ENCODE results near the gene GAS2L2. TPM values are rescaled to one million over a fixed set of nuclear protein-coding genes. Genes with fewer than 3 reads are reported as not detected.

Gene GAS2L2
- total and polyA plus RNA-seq, 10 donors: 0.02 to 0.03 (median 0.02) TPM; not detected in 7

- Histone ChIP-seq H3K4me1 (no peaks in the 10 kb centered on the region), H3K27me3 (replicated peaks in 1 of 7) (peaks cover 0 to 26% (median 0%) of the 10 kb centered on the region in 7 donors), H3K36me3 (no peaks in the 10 kb centered on the region), H3K27ac (no peak overlapping the region), H3K4me3 (no peak overlapping the region), H3K9me3 (no peaks in the 10 kb centered on the region)
- intact Hi-C loops (cut with DNase I; ENCODE audit: low total_unique reads): no loop called here
- no peak for TF ChIP-seq POLR2A (IDR thresholded peaks at IDR 0.05)
- no peak for TF ChIP-seq CTCF (IDR thresholded peaks at IDR 0.05 in 8 of 11, conservative IDR thresholded peaks at IDR 0.05 in 3 of 11)
- TF ChIP-seq POLR2AphosphoS5 (IDR thresholded peaks at IDR 0.05): no peak
- WGBS, 5 donors: 25 to 40% (median 32%) methylated on average over 6 of the region's 6 CpGs
- no peak for DNase-seq
Observed at GRCh38 chr17:35775583-35775982, 22.5 kb upstream of the GAS2L2 start.

GRCh38 chr17:35775039-35775438 lies 22.0 kb upstream of the GAS2L2 start:
- Histone ChIP-seq H3K27me3 (replicated peaks in 1 of 7) (peaks cover 0 to 26% (median 0%) of the 10 kb centered on the region in 7 donors), H3K27ac (no peak overlapping the region), H3K4me3 (no peak overlapping the region), H3K4me1 (no peaks in the 10 kb centered on the region), H3K9me3 (no peaks in the 10 kb centered on the region), H3K36me3 (no peaks in the 10 kb centered on the region)
- no peak for TF ChIP-seq POLR2A (IDR thresholded peaks at IDR 0.05)
- TF ChIP-seq POLR2AphosphoS5 (IDR thresholded peaks at IDR 0.05): no peak
- TF ChIP-seq CTCF (IDR thresholded peaks at IDR 0.05 in 8 of 11, conservative IDR thresholded peaks at IDR 0.05 in 3 of 11): no peak
- DNase-seq: no peak
- intact Hi-C loops (cut with DNase I; ENCODE audit: low total_unique reads): no loop called here
- WGBS, 5 donors: 65 to 75% (median 72%) methylated on average over 5 of the region's 5 CpGs

GRCh38 chr17:35774499-35774898 lies 21.5 kb upstream of the GAS2L2 start:
- Histone ChIP-seq H3K36me3 (no peaks in the 10 kb centered on the region), H3K4me3 (no peak overlapping the region), H3K4me1 (no peaks in the 10 kb centered on the region), H3K27ac (no peak overlapping the region), H3K9me3 (no peaks in the 10 kb centered on the region), H3K27me3 (replicated peaks in 1 of 7) (peaks cover 0 to 26% (median 0%) of the 10 kb centered on the region in 7 donors)
- no peak for TF ChIP-seq POLR2AphosphoS5 (IDR thresholded peaks at IDR 0.05)
- TF ChIP-seq POLR2A (IDR thresholded peaks at IDR 0.05): no peak
- TF ChIP-seq CTCF (IDR thresholded peaks at IDR 0.05 in 8 of 11, conservative IDR thresholded peaks at IDR 0.05 in 3 of 11): no peak
- WGBS, 5 donors: 69 to 87% (median 81%) methylated on average over 5 of the region's 5 CpGs
- intact Hi-C loops (cut with DNase I; ENCODE audit: low total_unique reads): no loop called here
- no peak for DNase-seq

- 69 to 82% (median 71%) methylated on average over 10 of the region's 10 CpGs for WGBS, 5 donors
Observed at GRCh38 chr17:35773679-35774425, 20.8 kb upstream of the GAS2L2 start.

More at GRCh38 chr17:35773679-35774425, 20.8 kb upstream of the GAS2L2 start:
- H3K36me3 ChIP-seq: no peaks in the 10 kb centered on the region
- DNase-seq: no peak
- TF ChIP-seq POLR2A (IDR thresholded peaks at IDR 0.05) (no peak), CTCF (IDR thresholded peaks at IDR 0.05 in 8 of 11, conservative IDR thresholded peaks at IDR 0.05 in 3 of 11) (no peak)
- no peak overlapping the region for H3K27ac ChIP-seq
- no peaks in the 10 kb centered on the region for H3K9me3 ChIP-seq
- H3K4me3 ChIP-seq: no peak overlapping the region
- intact Hi-C loops (cut with DNase I; ENCODE audit: low total_unique reads): no loop called here
- peaks cover 0 to 21% (median 0%) of the 10 kb centered on the region in 7 donors for H3K27me3 ChIP-seq (replicated peaks in 1 of 7)
- H3K4me1 ChIP-seq: no peaks in the 10 kb centered on the region
